ENCODE data around the gene M6PR.
A peak's percentile ranks its signal among the peaks of the same experiment; 100 is the strongest.
"Not testable (repeated sequence)": the region's sequence is repeated elsewhere in the genome, so short reads cannot be mapped to it uniquely, and the experiment has no call there.

Gene M6PR

DNA sequence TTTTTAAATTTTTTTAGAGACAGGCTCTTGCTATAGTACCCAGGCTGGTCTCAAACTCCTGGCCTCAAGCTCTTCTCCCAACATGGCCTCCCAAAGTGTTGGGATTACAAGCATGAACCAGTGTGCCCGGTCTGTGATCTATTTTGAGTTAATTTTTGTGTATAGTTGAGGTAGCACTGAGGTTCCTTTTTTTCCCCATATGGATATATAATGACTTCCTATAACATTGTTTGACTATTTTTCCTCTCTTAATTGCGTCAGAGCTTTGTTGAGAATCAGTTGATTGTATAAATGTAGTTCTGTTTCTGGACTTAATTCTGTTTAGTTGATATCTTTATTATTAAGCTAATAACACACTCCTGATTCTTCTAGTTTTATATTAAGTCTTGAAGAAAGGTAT, 8.6 kb upstream of the M6PR start:
- peaks cover 44% of the 10 kb centered on the region for H3K4me1 Mint-ChIP-seq
- no peaks in the 10 kb centered on the region for H3K36me3 Mint-ChIP-seq
- no peak for ATAC-seq
- H3K9me3 Mint-ChIP-seq, result peaks cover 2% of the 10 kb centered on the region
- H3K4me3 Mint-ChIP-seq, result no peak overlapping the region
- H3K27ac Mint-ChIP-seq, result no peak overlapping the region
- DNase-seq (ENCODE audit: low spot score in 2 of 2), result no peak

DNA sequence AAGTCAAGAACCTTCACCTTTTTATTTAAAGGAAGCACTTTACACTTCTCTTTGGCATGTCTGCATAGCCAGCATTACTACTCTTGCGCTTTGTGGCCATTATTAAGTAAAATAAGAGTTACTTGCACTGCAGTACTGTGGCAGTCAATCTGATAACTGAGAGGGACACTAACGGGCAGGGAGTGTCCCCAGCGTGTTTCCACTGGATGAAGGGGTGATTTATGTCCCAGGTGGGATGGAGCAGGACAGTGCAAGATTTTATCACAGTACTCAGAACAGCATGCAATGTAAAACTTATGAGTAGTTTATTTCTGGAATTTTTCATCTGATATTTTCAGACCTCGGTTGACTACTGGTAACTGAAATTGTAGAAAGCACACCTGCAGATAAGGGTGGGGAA, 8.1 kb upstream of the M6PR start:
- DNase-seq (ENCODE audit: low spot score in 2 of 2) (no peak), ATAC-seq (no peak)
- Mint-ChIP-seq H3K4me1 (peaks cover 49% of the 10 kb centered on the region), H3K4me3 (peak overlapping the region; percentile 11), H3K36me3 (no peaks in the 10 kb centered on the region), H3K27ac (peak overlapping the region; percentile 15), H3K9me3 (peaks cover 5% of the 10 kb centered on the region)

DNA sequence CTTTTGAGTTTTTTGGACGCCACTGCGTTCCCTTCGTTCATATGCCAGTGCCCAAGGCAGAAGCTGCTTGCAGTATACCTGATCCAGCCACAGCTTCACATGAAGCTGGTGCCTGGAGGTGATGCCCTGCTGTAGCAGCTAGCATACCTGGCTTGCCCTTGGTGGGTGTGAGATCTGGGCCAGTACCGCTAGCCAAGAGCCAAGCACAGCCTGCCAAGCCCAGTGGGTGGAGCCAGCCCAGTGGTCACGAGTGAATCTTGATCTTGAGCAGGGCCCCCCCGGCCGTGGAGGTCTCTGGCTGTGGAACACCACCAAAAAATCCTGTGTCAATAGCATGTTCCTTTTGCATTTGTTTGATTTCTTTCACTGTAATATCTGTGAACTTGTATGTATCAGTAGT, 7.3 kb upstream of the M6PR start:
- Mint-ChIP-seq H3K27ac (peak overlapping the region; percentile 15), H3K36me3 (no peaks in the 10 kb centered on the region), H3K9me3 (peaks cover 5% of the 10 kb centered on the region), H3K4me1 (peaks cover 53% of the 10 kb centered on the region), H3K4me3 (peak overlapping the region; percentile 11)
- ATAC-seq (no peak), DNase-seq (ENCODE audit: low spot score in 2 of 2) (no peak)

DNA sequence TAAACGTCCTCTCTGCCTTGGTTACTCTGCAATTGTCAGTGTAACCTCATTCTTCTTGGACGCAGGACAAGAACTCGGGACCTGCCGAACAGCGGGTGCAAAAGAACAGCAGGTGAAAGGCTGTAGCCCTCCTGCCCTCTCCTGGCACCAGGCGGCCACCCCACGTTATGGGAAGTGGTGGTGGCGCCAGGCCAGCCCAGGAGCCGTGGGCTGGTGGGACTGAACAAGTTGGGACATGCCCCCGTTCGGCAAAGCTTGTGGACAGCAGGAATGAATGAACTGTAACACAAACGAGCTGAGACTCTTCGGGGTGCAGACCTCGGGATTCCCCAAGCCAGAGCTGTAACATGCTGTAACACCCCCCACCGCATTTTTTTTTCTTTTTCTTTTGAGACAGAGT, 6.6 kb upstream of the M6PR start:
- H3K27ac Mint-ChIP-seq, result peak overlapping the region; percentile 15
- DNase-seq (ENCODE audit: low spot score in 2 of 2) (no peak), ATAC-seq (no peak)
- no peak overlapping the region for H3K4me3 Mint-ChIP-seq
- no peaks in the 10 kb centered on the region for H3K36me3 Mint-ChIP-seq
- peaks cover 56% of the 10 kb centered on the region for H3K4me1 Mint-ChIP-seq
- H3K9me3 Mint-ChIP-seq, result peaks cover 5% of the 10 kb centered on the region

DNA sequence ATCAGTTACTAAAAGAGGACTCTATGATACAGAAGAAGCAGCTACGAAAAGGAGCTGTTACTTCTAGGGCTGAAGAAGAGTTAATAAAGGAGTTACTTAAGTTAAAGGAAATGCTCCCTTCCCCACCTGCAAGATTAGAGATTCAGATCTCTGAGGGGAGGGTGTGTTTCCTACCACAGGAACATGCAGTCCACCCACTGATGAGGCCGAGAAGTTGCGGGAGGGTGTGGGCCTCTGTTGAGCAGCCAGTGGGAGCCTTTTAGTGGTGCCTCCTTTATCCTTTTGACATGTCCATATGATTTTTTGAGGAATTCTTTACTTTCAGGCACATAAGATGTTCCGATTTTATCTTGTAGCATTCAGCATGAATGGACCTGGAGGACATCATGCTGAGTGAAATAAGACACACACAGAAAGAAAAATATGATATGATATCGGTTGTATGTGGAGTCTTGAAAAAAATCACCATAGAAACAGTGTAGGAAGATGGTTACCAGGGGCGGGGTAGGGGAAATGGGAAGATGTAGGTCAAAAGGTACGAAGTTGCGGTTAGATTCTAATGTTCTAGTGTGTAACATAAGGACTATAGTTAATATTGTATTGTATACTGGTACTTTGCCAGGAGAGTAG, 4.4 kb upstream of the M6PR start:
- Mint-ChIP-seq H3K36me3 (peaks cover 14% of the 10 kb centered on the region), H3K4me1 (peaks cover 50% of the 10 kb centered on the region), H3K4me3 (peak overlapping the region; percentile 94), H3K9me3 (peaks cover 5% of the 10 kb centered on the region), H3K27ac (peak overlapping the region; percentile 89)
- no peak for DNase-seq (ENCODE audit: low spot score in 2 of 2)
- ATAC-seq, result no peak

DNA sequence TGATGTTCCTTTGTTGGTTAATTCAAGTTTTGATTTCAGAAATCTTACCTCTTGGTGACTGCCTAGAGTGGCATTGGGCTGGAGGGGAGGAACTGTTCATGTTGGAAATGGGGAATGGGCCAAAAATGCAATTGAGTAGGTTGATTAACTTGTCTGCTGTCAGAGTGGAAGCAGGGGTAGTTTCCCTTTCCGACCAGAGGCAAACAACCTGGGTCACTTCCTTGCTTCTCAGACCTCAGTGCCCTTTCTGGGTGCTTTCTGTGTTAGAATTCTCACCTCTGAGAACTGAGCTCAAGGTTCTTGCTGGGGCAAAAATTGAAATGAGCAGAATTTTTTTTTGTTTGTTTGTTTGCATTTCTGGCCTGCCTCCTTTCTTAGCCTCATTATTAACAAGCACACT, 2.3 kb upstream of the M6PR start:
- Mint-ChIP-seq H3K27ac (no peak overlapping the region), H3K4me1 (peaks cover 60% of the 10 kb centered on the region), H3K36me3 (peaks cover 22% of the 10 kb centered on the region), H3K4me3 (peak overlapping the region; percentile 94), H3K9me3 (peaks cover 5% of the 10 kb centered on the region)
- ATAC-seq, result no peak
- DNase-seq (ENCODE audit: low spot score in 2 of 2), result peak in 1 of 2 donors; percentile 63

DNA sequence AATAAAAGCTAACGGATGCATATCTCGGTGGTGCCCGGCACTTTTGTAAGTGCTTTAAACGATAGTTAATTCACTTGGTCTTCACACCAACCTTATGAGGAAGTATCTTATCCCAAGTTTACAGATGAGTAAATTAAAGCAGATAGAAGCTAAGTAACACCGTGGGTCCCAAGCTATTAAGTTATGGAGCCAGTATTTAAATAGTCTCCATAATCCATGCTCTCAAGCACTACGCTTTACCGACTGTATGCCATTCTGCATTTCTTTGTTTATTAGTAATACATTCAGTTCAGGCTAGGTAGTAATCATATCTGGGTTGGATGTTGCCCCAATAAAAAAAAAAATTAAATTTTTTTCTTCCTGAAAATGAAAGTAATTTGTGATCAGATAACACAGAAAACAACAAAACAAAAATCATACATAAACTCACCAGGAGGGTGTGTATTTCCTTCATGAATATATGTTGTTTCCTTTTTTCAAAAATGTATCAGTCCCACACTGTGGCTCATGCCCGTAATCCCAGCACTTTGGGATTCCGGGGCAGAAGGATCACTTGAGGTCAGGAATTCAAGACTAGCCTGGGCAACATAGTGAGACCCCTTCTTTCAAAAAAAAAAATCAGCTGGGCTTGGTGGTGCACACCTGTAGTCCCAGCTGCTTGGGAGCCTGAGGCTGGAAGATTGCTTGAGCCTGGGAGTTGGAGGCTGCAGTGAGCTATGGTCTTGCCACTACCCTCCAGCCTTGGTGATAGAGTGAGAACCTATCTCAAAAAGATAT, 1.4 kb upstream of the M6PR start:
- ATAC-seq (no peak), DNase-seq (ENCODE audit: low spot score in 2 of 2) (no peak)
- Mint-ChIP-seq H3K36me3 (peaks cover 31% of the 10 kb centered on the region), H3K4me1 (peaks cover 60% of the 10 kb centered on the region), H3K4me3 (peak overlapping the region; percentile 94), H3K9me3 (peaks cover 5% of the 10 kb centered on the region), H3K27ac (peak overlapping the region; percentile 94)

DNA sequence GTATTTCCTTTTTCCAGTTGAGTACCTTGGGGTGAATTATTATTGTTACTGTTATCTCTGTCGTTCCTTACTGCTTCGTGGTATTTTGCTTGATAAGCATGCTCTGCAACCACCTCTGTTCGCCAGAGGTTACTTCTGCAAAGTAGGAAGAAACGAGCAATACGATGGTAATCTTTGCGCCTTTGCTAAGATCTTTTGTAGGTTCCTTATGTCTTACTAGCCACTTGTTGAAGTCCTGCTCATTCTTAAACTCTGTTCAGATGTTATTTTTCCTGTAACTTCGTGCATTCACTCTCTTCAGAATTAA, 729 bp upstream of the M6PR start:
- H3K4me1 Mint-ChIP-seq, result peaks cover 60% of the 10 kb centered on the region
- peak; percentile 39 for ATAC-seq
- H3K4me3 Mint-ChIP-seq, result peak overlapping the region; percentile 94
- peaks cover 5% of the 10 kb centered on the region for H3K9me3 Mint-ChIP-seq
- H3K36me3 Mint-ChIP-seq, result peaks cover 38% of the 10 kb centered on the region
- DNase-seq (ENCODE audit: low spot score in 2 of 2), result no peak
- H3K27ac Mint-ChIP-seq, result peak overlapping the region; percentile 94

DNA sequence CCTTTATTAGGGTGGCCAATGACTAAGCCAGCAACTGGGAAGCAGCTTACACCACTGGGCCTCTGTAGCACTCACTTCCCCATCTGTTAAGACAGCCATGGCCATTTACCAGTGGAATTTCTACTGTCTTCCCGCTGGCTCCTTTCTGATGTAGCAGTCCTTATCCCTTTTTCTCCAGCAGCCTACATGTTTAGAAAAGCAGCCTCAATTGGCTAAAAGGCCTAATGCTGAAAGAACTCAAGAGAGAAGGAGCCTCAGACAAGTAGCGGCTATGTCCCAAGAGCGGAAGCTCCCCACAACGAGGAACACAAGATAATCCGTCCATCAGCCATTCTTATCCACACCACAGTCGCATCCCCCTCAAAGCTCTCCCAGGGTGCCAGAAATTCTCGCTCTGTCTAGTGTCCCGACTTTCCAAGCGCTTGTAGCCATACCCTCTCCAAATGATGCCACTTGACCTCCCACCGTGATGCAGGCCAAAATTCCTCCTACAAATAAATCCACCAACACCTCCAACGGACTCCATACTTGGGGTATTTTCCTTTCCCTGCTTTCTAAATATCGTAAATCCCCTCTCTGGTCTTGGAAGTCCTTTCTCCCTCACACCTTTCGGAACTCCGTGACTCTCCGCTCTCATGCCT, 624 bp downstream of the M6PR start:
- H3K36me3 Mint-ChIP-seq, result peaks cover 51% of the 10 kb centered on the region

DNA sequence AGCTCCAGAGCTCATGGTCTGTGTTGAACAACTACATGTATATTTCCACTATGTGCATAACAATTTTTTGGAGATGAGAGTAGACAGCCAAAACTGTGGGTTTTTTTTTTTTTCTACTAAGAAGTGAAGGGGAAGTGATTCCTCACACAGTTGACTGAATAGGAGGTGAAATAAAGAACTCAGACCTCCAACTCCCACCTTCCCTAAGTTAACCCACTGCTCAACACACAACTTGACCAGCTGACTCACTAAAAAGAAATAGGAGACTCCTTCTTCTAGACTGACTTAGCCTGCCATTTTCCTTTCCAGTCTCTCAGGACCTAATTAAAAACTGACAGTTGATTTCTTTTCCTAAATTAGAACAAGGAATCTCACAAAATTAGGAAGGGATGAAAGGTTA, 1.7 kb downstream of the M6PR start:
- Mint-ChIP-seq H3K27ac (peak overlapping the region; percentile 94), H3K4me3 (peak overlapping the region; percentile 94), H3K4me1 (peaks cover 42% of the 10 kb centered on the region), H3K36me3 (peaks cover 62% of the 10 kb centered on the region), H3K9me3 (no peaks in the 10 kb centered on the region)
- no peak for DNase-seq (ENCODE audit: low spot score in 2 of 2)
- ATAC-seq, result no peak

More for the DNA sequence above, 624 bp downstream of the M6PR start:
- no peak for DNase-seq (ENCODE audit: low spot score in 2 of 2)
- ATAC-seq, result no peak
- Mint-ChIP-seq H3K27ac (peak overlapping the region; percentile 94), H3K9me3 (peaks cover 5% of the 10 kb centered on the region), H3K4me1 (peaks cover 53% of the 10 kb centered on the region), H3K4me3 (peak overlapping the region; percentile 94)

DNA sequence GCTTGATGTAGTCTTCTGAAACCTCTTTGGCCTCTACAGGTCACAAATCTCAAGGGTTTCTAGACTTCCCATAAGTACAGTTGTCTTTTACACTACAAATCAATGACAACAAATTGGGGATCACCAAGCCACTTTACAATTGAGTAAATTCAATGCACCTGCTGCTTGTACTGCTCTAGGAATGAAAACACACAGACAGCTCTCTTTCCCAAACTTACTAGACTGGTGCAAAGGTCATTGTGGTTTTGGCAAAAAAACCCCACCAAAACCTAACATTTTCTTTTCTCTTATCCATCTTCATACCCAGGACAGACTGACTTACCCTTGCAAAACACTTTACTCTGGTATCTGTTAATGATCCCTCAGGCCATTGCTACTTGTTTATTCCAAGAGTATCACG, 2.7 kb downstream of the M6PR start:
- no peaks in the 10 kb centered on the region for H3K9me3 Mint-ChIP-seq
- peak overlapping the region; percentile 94 for H3K27ac Mint-ChIP-seq
- H3K4me1 Mint-ChIP-seq, result peaks cover 36% of the 10 kb centered on the region
- no peak for DNase-seq (ENCODE audit: low spot score in 2 of 2)
- H3K4me3 Mint-ChIP-seq, result peak overlapping the region; percentile 94
- no peak for ATAC-seq
- peaks cover 72% of the 10 kb centered on the region for H3K36me3 Mint-ChIP-seq

DNA sequence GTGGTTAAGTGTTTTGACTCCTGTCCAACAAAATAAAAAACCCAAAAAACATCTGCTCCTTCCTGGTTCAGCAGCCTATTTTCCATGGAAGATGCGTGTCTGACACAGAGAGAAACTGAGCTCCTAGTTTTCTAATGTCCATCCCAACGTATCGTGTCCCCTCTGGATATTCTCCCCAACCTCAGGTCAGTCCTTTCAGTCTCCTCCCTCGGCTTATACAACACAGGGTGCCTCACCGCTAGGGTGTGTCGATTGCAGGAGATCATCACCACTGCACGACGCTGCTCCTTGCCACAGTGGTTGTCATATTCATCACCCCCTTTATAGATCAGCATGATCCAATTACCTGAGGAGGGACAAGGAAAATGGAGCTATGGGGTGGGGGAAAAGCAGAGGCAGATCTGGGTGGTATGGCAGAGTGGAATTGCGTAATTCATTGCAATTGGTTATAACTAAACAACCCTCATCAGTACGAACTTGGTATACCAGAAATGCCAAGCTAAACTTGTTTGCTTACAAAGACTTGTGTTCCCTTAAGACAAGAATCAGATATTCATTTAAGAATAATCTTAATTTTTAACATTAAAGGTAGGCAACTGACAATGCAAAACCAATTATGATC, 5.8 kb downstream of the M6PR start:
- Mint-ChIP-seq H3K4me1 (peaks cover 28% of the 10 kb centered on the region), H3K27ac (no peak overlapping the region)

DNA sequence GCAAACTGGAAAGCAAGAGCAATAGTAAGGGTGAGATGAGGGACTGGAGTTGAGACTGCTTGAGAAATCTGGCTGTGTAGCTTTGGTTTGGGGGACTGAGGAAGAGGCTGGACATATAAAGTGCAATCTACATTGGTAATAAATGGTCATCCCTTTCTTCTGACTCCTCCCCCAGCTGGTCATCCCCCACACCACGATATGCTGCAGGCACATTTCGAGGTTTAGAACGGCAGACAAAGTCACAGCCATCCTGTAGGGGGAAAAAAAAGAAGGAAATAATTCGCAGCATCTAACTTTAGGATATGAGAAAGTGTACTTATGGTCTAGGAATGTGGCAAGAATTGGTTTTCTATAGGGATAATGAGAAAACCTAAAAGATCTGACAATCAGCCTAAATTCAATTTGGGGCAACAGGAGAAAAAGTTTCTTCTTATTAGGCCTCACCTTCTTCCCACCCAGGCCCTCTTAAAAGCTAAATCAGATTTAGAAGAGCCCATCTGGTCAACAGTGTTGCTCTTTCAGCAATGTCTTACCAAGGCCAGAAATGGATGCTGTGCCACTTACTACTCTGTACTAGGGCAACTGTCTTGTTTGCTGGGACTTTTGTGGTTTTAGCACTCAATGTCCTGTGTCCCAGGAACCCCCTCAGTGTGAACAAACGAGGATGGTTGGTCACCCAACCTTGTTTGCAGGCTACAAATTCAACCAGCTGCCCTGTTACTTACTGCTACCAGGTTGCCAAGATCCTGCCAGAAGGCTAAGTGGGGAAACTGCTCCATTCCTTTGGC, 7.6 kb downstream of the M6PR start:
- no peak for ATAC-seq
- no peaks in the 10 kb centered on the region for H3K9me3 Mint-ChIP-seq
- peak overlapping the region; percentile 6 for H3K27ac Mint-ChIP-seq
- peaks cover 15% of the 10 kb centered on the region for H3K4me1 Mint-ChIP-seq
- DNase-seq (ENCODE audit: low spot score in 2 of 2), result no peak
- H3K4me3 Mint-ChIP-seq, result no peak overlapping the region
- peaks cover 77% of the 10 kb centered on the region for H3K36me3 Mint-ChIP-seq

More for the DNA sequence above, 5.8 kb downstream of the M6PR start:
- Mint-ChIP-seq H3K4me3 (no peak overlapping the region), H3K9me3 (no peaks in the 10 kb centered on the region), H3K36me3 (peaks cover 72% of the 10 kb centered on the region)
- DNase-seq (ENCODE audit: low spot score in 2 of 2) (no peak), ATAC-seq (no peak)

DNA sequence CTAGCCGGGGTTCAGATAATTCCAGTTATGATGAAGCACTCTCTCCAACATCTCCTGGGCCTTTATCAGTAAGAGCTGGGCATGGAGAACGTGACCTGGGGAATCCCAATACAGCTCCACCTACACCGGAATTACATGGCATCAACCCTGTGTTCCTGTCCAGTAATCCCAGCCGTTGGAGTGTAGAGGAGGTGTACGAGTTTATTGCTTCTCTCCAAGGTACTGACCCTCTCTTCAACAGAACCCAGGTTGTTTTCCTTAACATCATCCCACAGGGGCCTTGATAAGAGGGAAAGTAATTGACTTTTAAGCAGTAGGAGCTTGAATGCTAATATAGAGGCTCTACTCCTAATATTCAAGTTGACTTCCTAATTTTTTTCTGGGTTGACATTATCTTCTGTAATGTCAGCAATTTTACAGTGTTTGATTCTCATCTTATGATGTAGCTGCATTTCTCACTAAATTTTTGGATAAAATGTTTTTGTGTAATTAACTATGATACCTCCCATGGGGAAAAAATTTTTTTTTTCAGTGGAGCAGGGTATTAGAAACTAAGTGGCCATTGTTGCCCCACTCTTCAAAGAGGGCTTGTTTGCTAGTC, 11.5 kb downstream of the M6PR start:
- DNase-seq (ENCODE audit: low spot score in 2 of 2); H3K4me1 Mint-ChIP-seq; H3K9me3 Mint-ChIP-seq; H3K4me3 Mint-ChIP-seq; ATAC-seq: not testable (repeated sequence)
- Mint-ChIP-seq H3K36me3 (peaks cover 50% of the 10 kb centered on the region), H3K27ac (peak overlapping the region; percentile 4)

Measured in stimulated activated effector memory CD8-positive, alpha-beta T cell treated with anti-CD3 and anti-CD28 coated beads, Interleukin-12 subunit alpha, Interleukin-12 subunit beta, amount 100 ng/mL, for 72 hours (primary cell).